ENCODE results near the gene DPM1. TPM values are rescaled to one million over a fixed set of nuclear protein-coding genes. Genes with fewer than 3 reads are reported as not detected.

Gene DPM1
- total RNA-seq, 6 donors from 2014 or later = 16.4 to 61.2 (median 28.4) TPM

- no peaks in the 10 kb centered on the region for H3K9me3 ChIP-seq
- no peak overlapping the region for H3K4me3 ChIP-seq
- ATAC-seq (ENCODE audit: low FRiP score in 2 of 2) = no peak
- no peaks in the 10 kb centered on the region for H3K27me3 ChIP-seq
- no peak overlapping the region for H3K27ac ChIP-seq
- DNase-seq = no peak
- WGBS, 2 donors = 58 to 72% methylated on average over 3 of the region's 3 CpGs
- no peaks in the 10 kb centered on the region for H3K36me3 ChIP-seq
- TF ChIP-seq POLR2A (IDR thresholded peaks at IDR 0.05) (no peak), POLR2AphosphoS5 (IDR thresholded peaks at IDR 0.05) (no peak), EP300 (IDR thresholded peaks at IDR 0.05) (no peak)
- TF ChIP-seq, protein P1, sequence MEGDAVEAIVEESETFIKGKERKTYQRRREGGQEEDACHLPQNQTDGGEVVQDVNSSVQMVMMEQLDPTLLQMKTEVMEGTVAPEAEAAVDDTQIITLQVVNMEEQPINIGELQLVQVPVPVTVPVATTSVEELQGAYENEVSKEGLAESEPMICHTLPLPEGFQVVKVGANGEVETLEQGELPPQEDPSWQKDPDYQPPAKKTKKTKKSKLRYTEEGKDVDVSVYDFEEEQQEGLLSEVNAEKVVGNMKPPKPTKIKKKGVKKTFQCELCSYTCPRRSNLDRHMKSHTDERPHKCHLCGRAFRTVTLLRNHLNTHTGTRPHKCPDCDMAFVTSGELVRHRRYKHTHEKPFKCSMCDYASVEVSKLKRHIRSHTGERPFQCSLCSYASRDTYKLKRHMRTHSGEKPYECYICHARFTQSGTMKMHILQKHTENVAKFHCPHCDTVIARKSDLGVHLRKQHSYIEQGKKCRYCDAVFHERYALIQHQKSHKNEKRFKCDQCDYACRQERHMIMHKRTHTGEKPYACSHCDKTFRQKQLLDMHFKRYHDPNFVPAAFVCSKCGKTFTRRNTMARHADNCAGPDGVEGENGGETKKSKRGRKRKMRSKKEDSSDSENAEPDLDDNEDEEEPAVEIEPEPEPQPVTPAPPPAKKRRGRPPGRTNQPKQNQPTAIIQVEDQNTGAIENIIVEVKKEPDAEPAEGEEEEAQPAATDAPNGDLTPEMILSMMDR (IDR thresholded peaks at IDR 0.05) = no peak
- peaks cover 66 to 94% (median 78%) of the 10 kb centered on the region in 4 donors for H3K4me1 ChIP-seq
Measured at GRCh38 chr20:50918403-50918802, 39.9 kb downstream of the DPM1 start.

DNA sequence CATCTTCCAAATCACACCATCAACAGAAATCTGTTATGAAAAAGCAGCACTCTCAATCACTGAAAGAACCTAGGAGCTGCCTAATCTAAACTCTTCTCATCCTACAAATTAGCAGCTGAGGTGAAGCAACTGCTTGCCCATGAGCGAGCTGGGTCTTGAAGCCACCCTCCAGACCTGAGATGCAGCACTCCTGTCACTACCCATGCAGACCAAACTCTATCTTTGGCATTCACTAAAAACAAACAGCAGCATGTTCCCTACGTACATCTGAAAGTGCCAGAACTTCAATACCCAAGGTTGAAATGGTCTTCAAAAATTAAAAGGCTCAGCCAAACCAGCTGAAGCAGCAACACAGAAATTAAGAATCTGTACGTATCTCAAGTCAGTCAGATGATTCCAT, 41.4 kb downstream of the DPM1 start:
- H3K4me3 ChIP-seq = no peak overlapping the region
- ATAC-seq (ENCODE audit: low FRiP score in 2 of 2) (no peak), DNase-seq (no peak)
- H3K9me3 ChIP-seq = no peaks in the 10 kb centered on the region
- H3K27me3 ChIP-seq = no peaks in the 10 kb centered on the region
- TF ChIP-seq EP300 (IDR thresholded peaks at IDR 0.05) = no peak
- TF ChIP-seq, protein P1 (IDR thresholded peaks at IDR 0.05) = no peak
- no peak for TF ChIP-seq POLR2A (IDR thresholded peaks at IDR 0.05)
- no peak for TF ChIP-seq POLR2AphosphoS5 (IDR thresholded peaks at IDR 0.05)
- peak overlapping the region in 1 of 4 donors; percentile 19 for H3K27ac ChIP-seq
- 78 to 88% methylated on average over 3 of the region's 3 CpGs for WGBS, 2 donors
- H3K36me3 ChIP-seq = no peaks in the 10 kb centered on the region
- H3K4me1 ChIP-seq = peaks cover 57 to 81% (median 67%) of the 10 kb centered on the region in 4 donors

- Histone ChIP-seq H3K4me3 (no peak overlapping the region), H3K36me3 (no peaks in the 10 kb centered on the region), H3K27ac (peak overlapping the region in 1 of 4 donors; percentile 19), H3K27me3 (no peaks in the 10 kb centered on the region), H3K4me1 (peaks cover 52 to 77% (median 63%) of the 10 kb centered on the region in 4 donors), H3K9me3 (no peaks in the 10 kb centered on the region)
- ATAC-seq (ENCODE audit: low FRiP score in 2 of 2) = peak in 1 of 2 donors; percentile 40
- no peak for TF ChIP-seq EP300 (IDR thresholded peaks at IDR 0.05)
- TF ChIP-seq POLR2A (IDR thresholded peaks at IDR 0.05) = no peak
- no peak for TF ChIP-seq POLR2AphosphoS5 (IDR thresholded peaks at IDR 0.05)
- TF ChIP-seq, protein P1 (IDR thresholded peaks at IDR 0.05) = no peak
- WGBS, 2 donors = 53 to 58% methylated on average over 5 of the region's 5 CpGs
- DNase-seq = no peak
Measured at GRCh38 chr20:50916257-50916656, 42.1 kb downstream of the DPM1 start.

GRCh38 chr20:50915424-50915823, 42.9 kb downstream of the DPM1 start:
- TF ChIP-seq, protein P1 (IDR thresholded peaks at IDR 0.05) = no peak
- TF ChIP-seq EP300 (IDR thresholded peaks at IDR 0.05) = no peak
- TF ChIP-seq POLR2AphosphoS5 (IDR thresholded peaks at IDR 0.05) = no peak
- no peak for TF ChIP-seq POLR2A (IDR thresholded peaks at IDR 0.05)
- no peak for ATAC-seq (ENCODE audit: low FRiP score in 2 of 2)
- Histone ChIP-seq H3K36me3 (no peaks in the 10 kb centered on the region), H3K4me1 (peaks cover 47 to 69% (median 60%) of the 10 kb centered on the region in 4 donors), H3K27ac (peak overlapping the region in 1 of 4 donors; percentile 14), H3K27me3 (no peaks in the 10 kb centered on the region), H3K4me3 (no peak overlapping the region), H3K9me3 (no peaks in the 10 kb centered on the region)
- WGBS, 2 donors = 44 to 45% methylated on average over 3 of the region's 3 CpGs
- no peak for DNase-seq

GRCh38 chr20:50913690-50914375, 44.5 kb downstream of the DPM1 start:
- ATAC-seq (ENCODE audit: low FRiP score in 2 of 2) = peak in 1 of 2 donors; percentile 66
- H3K36me3 ChIP-seq = no peaks in the 10 kb centered on the region
- H3K27me3 ChIP-seq = no peaks in the 10 kb centered on the region
- 66 to 71% methylated on average over 2 of the region's 2 CpGs for WGBS, 2 donors
- H3K4me3 ChIP-seq = no peak overlapping the region
- no peak for DNase-seq
- no peaks in the 10 kb centered on the region for H3K9me3 ChIP-seq
- H3K4me1 ChIP-seq = peaks cover 38 to 55% (median 50%) of the 10 kb centered on the region in 4 donors
- no peak overlapping the region for H3K27ac ChIP-seq
- TF ChIP-seq EP300 (IDR thresholded peaks at IDR 0.05) (no peak), POLR2AphosphoS5 (IDR thresholded peaks at IDR 0.05) (no peak), POLR2A (IDR thresholded peaks at IDR 0.05) (no peak)
- TF ChIP-seq, protein P1 (IDR thresholded peaks at IDR 0.05) = no peak
